GM13977 (cell line): Measurements from ENCODE around the gene THAP7.

Source experiments
- DNase-seq: peaks from one replicate; pipeline ENCODE4 v3.0.0; 2012; ENCODE audit warnings: low spot score
- in situ Hi-C: fragments of 300-500 bp; cut with MboI; formaldehyde crosslinking; loops from one replicate; pipeline ENCODE4 v1.12.0; 2022; ENCODE audit warnings: low sequenced_read_pairs, low pct_unique_long_range_greater_than_20kb, mixed read lengths, inconsistent platforms; ENCODE audit not compliant: unreplicated experiment
- TF ChIP-seq, protein P1 (sequence below): IDR thresholded peaks from 2 replicates; pipeline ENCODE4 v1.5.1; 2012; ENCODE audit warnings: mild to moderate bottlenecking, control low read depth; ENCODE audit not compliant: insufficient read depth; ENCODE audit errors: extremely low read depth, missing control alignments

Gene THAP7

DNA sequence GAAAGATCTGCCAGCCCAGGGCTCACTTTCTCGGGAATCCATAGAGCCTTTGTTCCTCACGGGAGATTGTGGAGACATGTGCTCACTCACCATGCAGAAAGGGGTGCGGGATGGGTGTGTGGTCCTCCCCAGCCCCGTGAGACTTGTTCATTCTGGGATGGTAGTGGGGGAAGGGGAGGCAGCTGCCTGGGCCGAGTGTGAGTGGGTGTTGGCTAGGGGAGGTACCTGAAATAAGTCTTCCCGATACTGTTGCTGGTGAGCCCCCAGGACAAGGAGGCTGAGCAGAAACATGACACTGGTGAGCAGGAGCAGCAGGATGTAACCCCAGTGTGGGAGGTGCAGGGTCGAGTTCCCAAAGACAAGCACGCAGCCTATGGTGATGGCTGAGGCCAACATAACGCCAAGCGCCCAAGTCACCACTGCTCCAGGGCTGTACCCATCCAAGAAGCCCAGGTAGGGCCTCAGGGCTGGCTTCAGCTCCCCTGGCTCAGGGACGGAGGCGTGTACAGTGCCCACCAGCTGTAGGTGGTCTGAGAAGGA is 27.6 kb upstream of the THAP7 start:
- no peak for DNase-seq
- in situ Hi-C loops = no loop called here
- TF ChIP-seq, protein P1, sequence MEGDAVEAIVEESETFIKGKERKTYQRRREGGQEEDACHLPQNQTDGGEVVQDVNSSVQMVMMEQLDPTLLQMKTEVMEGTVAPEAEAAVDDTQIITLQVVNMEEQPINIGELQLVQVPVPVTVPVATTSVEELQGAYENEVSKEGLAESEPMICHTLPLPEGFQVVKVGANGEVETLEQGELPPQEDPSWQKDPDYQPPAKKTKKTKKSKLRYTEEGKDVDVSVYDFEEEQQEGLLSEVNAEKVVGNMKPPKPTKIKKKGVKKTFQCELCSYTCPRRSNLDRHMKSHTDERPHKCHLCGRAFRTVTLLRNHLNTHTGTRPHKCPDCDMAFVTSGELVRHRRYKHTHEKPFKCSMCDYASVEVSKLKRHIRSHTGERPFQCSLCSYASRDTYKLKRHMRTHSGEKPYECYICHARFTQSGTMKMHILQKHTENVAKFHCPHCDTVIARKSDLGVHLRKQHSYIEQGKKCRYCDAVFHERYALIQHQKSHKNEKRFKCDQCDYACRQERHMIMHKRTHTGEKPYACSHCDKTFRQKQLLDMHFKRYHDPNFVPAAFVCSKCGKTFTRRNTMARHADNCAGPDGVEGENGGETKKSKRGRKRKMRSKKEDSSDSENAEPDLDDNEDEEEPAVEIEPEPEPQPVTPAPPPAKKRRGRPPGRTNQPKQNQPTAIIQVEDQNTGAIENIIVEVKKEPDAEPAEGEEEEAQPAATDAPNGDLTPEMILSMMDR = no peak

DNA sequence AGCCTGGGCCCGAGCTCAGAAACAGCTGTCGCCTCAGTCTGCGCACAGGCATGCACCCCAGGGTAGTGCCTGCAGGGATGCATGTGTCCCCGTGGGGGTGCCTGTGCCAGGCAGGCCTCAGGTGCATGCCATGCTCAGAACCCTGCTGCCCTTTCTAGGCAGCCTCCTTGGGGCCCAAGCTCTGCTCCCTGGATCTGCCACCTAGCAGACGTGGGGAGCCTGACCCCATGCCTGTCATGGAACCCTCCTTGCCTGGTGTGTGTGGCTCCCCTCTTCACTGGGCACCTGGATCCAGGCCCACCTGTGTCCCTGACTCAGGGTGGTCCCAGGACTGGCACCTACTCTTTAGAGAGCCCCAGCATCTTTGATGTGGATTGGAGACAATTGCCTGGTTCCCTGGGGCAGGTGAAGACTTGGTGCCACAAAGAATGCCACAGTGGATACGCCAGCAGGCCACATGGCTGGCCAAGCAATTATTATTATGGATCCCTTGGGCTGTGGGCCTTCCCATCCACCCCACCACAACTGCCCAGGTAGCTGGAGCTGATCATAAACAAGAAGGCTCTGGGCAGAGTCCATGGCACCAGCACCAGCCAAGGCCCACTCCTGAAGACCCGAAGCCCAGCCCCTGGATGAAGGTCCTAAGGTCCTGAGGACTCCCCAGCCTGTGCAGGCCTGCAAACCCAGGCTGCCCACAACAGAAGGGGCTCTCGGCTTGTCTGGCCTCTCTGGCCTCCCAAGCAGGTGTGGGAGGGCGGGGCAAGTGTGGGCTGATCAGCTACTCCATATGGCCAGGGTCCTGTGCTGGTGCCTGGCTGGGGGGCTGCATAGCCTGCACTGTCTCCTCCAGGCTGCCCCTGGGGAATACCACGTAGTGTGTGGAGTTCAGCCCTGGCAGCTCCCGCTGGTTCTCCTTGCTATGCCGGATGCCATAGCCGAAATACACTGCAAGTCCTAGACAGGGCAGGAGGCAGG is 26.6 kb upstream of the THAP7 start:
- TF ChIP-seq, protein P1 = no peak
- no peak for DNase-seq
- in situ Hi-C loops = no loop called here

DNA sequence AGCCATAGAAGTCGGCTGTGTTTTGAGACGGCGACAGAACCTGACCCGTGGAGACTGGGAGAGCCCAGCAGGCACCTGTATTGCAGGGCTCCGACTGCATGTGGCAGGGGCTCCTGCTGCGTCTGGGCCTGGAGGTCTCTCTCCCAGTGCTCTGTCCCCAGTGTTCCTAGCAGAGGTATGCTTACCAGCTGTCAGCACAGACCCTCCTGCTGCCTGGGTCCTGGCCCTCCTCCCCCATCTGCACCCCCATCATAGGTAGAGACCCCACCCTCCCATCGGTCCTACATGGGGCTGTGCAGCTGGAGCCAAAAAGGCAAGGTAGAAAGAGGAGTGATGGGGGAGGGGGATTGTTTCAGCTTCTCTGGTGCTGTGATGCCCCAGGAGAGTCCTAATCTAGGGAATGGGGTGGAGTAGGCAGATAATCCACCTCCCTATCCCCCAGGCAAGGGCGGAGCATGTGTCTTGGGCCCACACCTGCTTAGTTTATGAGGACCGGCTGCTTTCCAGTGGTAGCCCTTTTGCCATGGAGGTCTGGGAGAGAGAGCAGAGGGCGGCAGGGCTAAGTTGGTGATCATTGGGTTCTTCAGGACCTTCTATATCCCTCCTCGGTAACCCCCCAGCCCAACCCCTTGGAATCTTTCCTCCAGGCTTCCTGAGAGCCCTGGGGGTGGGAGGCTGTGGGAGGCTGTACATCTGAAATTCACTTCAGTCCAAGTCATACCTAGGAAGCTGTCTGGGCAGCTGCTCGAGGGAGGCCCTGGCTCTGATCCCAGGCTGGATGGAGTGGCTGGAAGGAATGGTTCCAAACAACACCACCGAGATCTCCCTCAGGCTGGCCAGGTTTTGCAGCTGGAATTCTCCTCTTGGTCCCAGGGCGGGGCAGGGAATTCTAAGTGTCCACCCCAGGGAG is 25.1 kb upstream of the THAP7 start:
- DNase-seq = no peak
- in situ Hi-C loops = no loop called here
- TF ChIP-seq, protein P1 = no peak

DNA sequence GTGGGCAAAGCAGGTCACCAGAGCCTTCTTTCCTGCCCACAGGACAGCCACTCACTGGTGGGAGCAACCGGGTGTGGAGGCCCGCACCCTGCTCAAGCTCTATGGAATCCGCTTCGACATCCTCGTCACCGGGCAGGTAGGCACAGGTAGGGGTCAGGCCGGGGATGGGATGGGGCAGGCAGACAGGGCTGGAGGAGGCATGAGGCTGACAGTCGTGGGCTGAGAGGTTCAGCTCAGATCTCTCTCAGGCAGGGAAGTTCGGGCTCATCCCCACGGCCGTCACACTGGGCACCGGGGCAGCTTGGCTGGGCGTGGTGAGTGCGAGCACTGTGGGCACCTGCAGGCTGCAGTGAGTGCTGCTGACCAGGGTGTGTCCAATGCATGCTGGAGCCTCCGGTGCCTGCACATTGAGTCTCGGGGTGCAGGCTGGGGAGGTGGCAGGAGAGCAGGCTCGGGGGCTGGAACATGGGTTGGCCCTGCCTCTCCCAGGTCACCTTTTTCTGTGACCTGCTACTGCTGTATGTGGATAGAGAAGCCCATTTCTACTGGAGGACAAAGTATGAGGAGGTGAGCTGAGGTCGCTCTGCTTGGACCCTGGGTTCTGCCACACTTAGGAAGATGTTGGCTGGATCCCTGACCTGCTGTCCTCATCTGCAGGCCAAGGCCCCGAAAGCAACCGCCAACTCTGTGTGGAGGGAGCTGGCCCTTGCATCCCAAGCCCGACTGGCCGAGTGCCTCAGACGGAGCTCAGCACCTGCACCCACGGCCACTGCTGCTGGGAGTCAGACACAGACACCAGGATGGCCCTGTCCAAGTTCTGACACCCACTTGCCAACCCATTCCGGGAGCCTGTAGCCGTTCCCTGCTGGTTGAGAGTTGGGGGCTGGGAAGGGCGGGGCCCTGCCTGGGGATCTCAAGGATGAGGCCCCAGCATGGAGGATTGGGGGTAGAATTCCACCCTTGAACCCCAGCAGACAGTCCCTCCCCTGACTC is 24.1 kb upstream of the THAP7 start:
- in situ Hi-C loops = no loop called here
- no peak for DNase-seq
- TF ChIP-seq, protein P1 = no peak

DNA sequence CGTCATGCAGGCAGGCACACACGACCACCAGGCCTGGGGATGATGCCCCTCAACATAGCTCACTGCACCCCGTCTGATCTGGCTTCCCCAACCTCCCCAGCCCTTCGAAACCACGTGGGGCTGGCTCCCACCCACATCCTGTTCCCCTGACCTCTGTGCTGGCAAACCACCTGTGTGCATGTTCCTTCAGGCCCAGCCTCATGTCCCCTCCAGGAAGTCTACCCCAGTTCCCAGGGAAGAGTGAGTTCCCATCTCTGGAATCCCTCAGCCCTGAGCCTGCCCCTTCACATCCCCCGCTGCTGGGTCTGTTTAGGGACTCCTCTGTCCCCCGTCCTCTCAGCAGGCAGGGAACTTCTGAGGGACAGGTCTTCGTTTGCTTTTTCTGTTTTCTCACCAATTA is 23.3 kb upstream of the THAP7 start:
- DNase-seq = no peak
- in situ Hi-C loops = no loop called here
- TF ChIP-seq, protein P1 = no peak
